GM23338 (cell line): ENCODE results near the gene CNNM2. TPM values are rescaled to one million over a fixed set of nuclear protein-coding genes. Genes with fewer than 3 reads are reported as not detected.
A peak's percentile ranks its signal among the peaks of the same experiment; 100 is the strongest.

Experiments used
- ATAC-seq: fragments of 200-7000 bp; cut with Tn5 transposase; 3 replicates; pipeline ENCODE4 v1.9.1; 2020
- DNase-seq: peaks from one replicate; pipeline ENCODE4 v3.0.0-alpha.2; 2015; ENCODE audit warnings: low spot score
- H2AFZ ChIP-seq: fragments of 200-600 bp; sonication (generic); 2 replicates; pipeline ENCODE4 v1.8.0; 2016; ENCODE audit warnings: antibody characterized with exemption, mild to moderate bottlenecking, moderate library complexity
- H3F3A ChIP-seq: fragments of 200-600 bp; sonication (generic); replicated peaks from 2 replicates; pipeline ENCODE4 v1.8.0; 2017; ENCODE audit warnings: antibody characterized with exemption, mixed run types, low read depth
- H3K27ac ChIP-seq: fragments of 200-600 bp; sonication (generic); 2 replicates; pipeline ENCODE4 v1.6.1; 2016; ENCODE audit warnings: low read depth
- H3K27me3 ChIP-seq: fragments of 200-600 bp; sonication (generic); 2 replicates; pipeline ENCODE4 v1.8.0; 2016; ENCODE audit warnings: mild to moderate bottlenecking, mixed run types, moderate library complexity; ENCODE audit not compliant: insufficient read depth
- H3K36me3 ChIP-seq: fragments of 200-600 bp; sonication (generic); 2 replicates; pipeline ENCODE4 v1.8.0; 2016; ENCODE audit warnings: mild to moderate bottlenecking; ENCODE audit not compliant: insufficient read depth
- H3K4me1 ChIP-seq: fragments of 200-600 bp; sonication (generic); 2 replicates; pipeline ENCODE4 v1.8.0; 2016; ENCODE audit warnings: mild to moderate bottlenecking, moderate library complexity; ENCODE audit not compliant: insufficient read depth
- H3K4me2 ChIP-seq: fragments of 200-600 bp; sonication (generic); 2 replicates; pipeline ENCODE4 v1.7.1; 2017; ENCODE audit warnings: mixed run types
- H3K4me3 ChIP-seq: fragments of 200-600 bp; sonication (generic); 2 replicates; pipeline ENCODE4 v1.6.1; 2016; ENCODE audit warnings: mixed run types
- H3K79me2 ChIP-seq: fragments of 200-600 bp; sonication (generic); replicated peaks from 2 replicates; pipeline ENCODE4 v1.8.0; 2017; ENCODE audit warnings: mild to moderate bottlenecking; ENCODE audit not compliant: insufficient read depth
- H3K9me2 ChIP-seq: fragments of 200-600 bp; sonication (generic); 2 replicates; pipeline ENCODE4 v1.8.0; 2017; ENCODE audit not compliant: insufficient read depth
- H4K20me1 ChIP-seq: fragments of 200-600 bp; sonication (generic); replicated peaks from 2 replicates; pipeline ENCODE4 v1.8.0; 2017; ENCODE audit warnings: mild to moderate bottlenecking; ENCODE audit not compliant: insufficient read depth
- H3K27ac Mint-ChIP-seq: 2 replicates; pipeline ENCODE4 v1.8.0; 2020; ENCODE audit warnings: inconsistent platforms, mild to moderate bottlenecking, moderate library complexity, mixed read lengths
- H3K27me3 Mint-ChIP-seq: 3 replicates; pipeline ENCODE4 v1.8.0; 2022; ENCODE audit warnings: low read depth, mild to moderate bottlenecking, moderate library complexity, mixed read lengths, inconsistent platforms; ENCODE audit not compliant: insufficient read depth, poor library complexity
- H3K36me3 Mint-ChIP-seq: 3 replicates; pipeline ENCODE4 v1.8.0; 2021; ENCODE audit warnings: low read depth, mild to moderate bottlenecking, inconsistent platforms, moderate library complexity, mixed read lengths
- H3K4me1 Mint-ChIP-seq: 3 replicates; pipeline ENCODE4 v1.8.0; 2020; ENCODE audit warnings: mild to moderate bottlenecking, inconsistent platforms, mixed read lengths
- H3K4me3 Mint-ChIP-seq: 3 replicates; pipeline ENCODE4 v1.8.0; 2021; ENCODE audit warnings: moderate library complexity, mild to moderate bottlenecking, inconsistent platforms, mixed read lengths
- H3K9me3 Mint-ChIP-seq: 3 replicates; pipeline ENCODE4 v1.8.0; 2020; ENCODE audit warnings: moderate library complexity, mild to moderate bottlenecking, inconsistent platforms, mixed read lengths
- CREB1 ChIP-seq: fragments of 250-450 bp; sonication (Bioruptor Pico); IDR thresholded peaks from 2 replicates; pipeline ENCODE4 v1.5.0; 2020; ENCODE audit warnings: low read depth, mild to moderate bottlenecking, moderate library complexity
- EZH2 ChIP-seq: fragments of 200-600 bp; sonication (generic); IDR thresholded peaks from one replicate; pipeline ENCODE4 v1.8.0; 2017; ENCODE audit warnings: antibody characterized with exemption, mild to moderate bottlenecking, low read depth; ENCODE audit not compliant: unreplicated experiment
- EZH2phosphoT487 ChIP-seq: fragments of 200-600 bp; sonication (generic); IDR thresholded peaks from one replicate; pipeline ENCODE4 v1.8.1; 2018; ENCODE audit warnings: antibody characterized with exemption; ENCODE audit not compliant: unreplicated experiment
- JUNB ChIP-seq: IDR thresholded peaks from one replicate; pipeline ENCODE4 v1.6.1; 2016; ENCODE audit warnings: antibody characterized with exemption; ENCODE audit not compliant: unreplicated experiment
- NANOG ChIP-seq: IDR thresholded peaks from 2 replicates; pipeline ENCODE4 v1.6.1; 2016; ENCODE audit warnings: antibody characterized with exemption, borderline replicate concordance
- POLR2AphosphoS5 ChIP-seq: IDR thresholded peaks from 2 replicates; pipeline ENCODE4 v1.6.1; 2016; ENCODE audit warnings: antibody characterized with exemption, low read depth
- STAT1 ChIP-seq: IDR thresholded peaks from one replicate; pipeline ENCODE4 v1.6.1; 2016; ENCODE audit warnings: antibody characterized with exemption; ENCODE audit not compliant: unreplicated experiment
- ZNF114 ChIP-seq: fragments of 250-450 bp; sonication (Bioruptor Pico); IDR thresholded peaks from 2 replicates; pipeline ENCODE4 v1.5.0; 2020; ENCODE audit warnings: mild to moderate bottlenecking, moderate library complexity
- ZNF331 ChIP-seq: fragments of 250-450 bp; sonication (Bioruptor Pico); IDR thresholded peaks from 2 replicates; pipeline ENCODE4 v1.5.0; 2020; ENCODE audit warnings: low read depth, mild to moderate bottlenecking, moderate library complexity
- polyA plus RNA-seq: library from polyadenylated mRNA; unstranded; fragments of >200 nt; fragmentation: Nextera tagmentation; extraction: Ambion mirVana; gene quantifications from 2 replicates; pipeline ENCODE4 v1.2.1, GENCODE V29; 2016
- total RNA-seq: library from RNA; depleted of rRNA; stranded (reverse); fragments of >200 nt; shearing (Covaris generic); gene quantifications from 2 replicates; pipeline ENCODE4 v1.2.3, GENCODE V29; 2014
- TF ChIP-seq, protein P1 (sequence below): IDR thresholded peaks from 2 replicates; pipeline ENCODE4 v1.6.1; 2016; ENCODE audit warnings: antibody characterized with exemption
- TF ChIP-seq, protein P2 (sequence below), 2 experiments: fragments of 200-600 bp in 1 of 2; sonication (generic) in 1 of 2; conservative IDR thresholded peaks; 2 replicates each; pipeline versions ENCODE4 v1.5.1 to v1.6.1; 2016 to 2017; ENCODE audit warnings: antibody characterized with exemption in 2 of 2, low read depth in 2 of 2, mild to moderate bottlenecking in 2 of 2, moderate library complexity in 1 of 2
- TF ChIP-seq, protein P3 (sequence below): fragments of 250-450 bp; sonication (Bioruptor Pico); IDR thresholded peaks from 2 replicates; pipeline ENCODE4 v1.5.0; 2020; ENCODE audit warnings: mild to moderate bottlenecking, moderate library complexity
- TF ChIP-seq, protein P4 (sequence below): IDR thresholded peaks from one replicate; pipeline ENCODE4 v1.6.1; 2018; ENCODE audit warnings: antibody characterized with exemption; ENCODE audit not compliant: unreplicated experiment

The CNNM2 gene
- total and polyA plus RNA-seq, 2 experiments from 2014 or later = 4.5 to 31.3 TPM

DNA sequence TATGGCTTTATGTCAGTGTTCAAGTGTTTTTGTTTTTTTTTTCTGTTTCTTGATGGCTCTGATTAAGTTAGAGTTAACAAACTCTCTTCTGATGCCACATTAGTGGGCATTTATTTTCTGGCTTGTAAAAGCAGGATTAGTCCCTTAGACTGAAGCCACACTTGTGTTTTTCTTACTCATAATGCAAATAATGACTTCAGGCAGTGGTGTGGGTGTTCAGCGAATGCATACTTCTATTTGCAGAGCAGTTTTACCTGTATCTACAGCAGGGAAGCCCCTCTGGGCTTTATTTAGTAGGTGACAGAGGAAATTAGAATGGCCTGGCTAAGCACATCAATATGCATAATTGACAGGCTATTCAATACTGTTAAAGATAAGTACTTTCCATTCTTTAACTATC, 79.9 kb downstream of the CNNM2 start:
- Histone ChIP-seq H3K9me2 (no peaks in the 10 kb centered on the region), H2AFZ (no peak overlapping the region), H3K4me2 (no peak overlapping the region), H4K20me1 (no peaks in the 10 kb centered on the region; the same call in 1 of the 2 replicates), H3K4me3 (no peak overlapping the region), H3F3A (no peaks in the 10 kb centered on the region), H3K27ac (0 out of 2 replicates have a peak overlapping the region, but pooled peaks have one; percentile 1), H3K36me3 (no peaks in the 10 kb centered on the region), H3K4me1 (peaks cover 11% of the 10 kb centered on the region; the same call in 1 of the 2 replicates), H3K79me2 (no peaks in the 10 kb centered on the region), H3K27me3 (no peaks in the 10 kb centered on the region)
- Mint-ChIP-seq H3K27ac (no peak overlapping the region), H3K9me3 (peaks cover 15% of the 10 kb centered on the region; the same call in 2 of the 3 replicates), H3K4me3 (no peak overlapping the region), H3K36me3 (no peaks in the 10 kb centered on the region), H3K27me3 (peaks cover 7% of the 10 kb centered on the region), H3K4me1 (peaks cover 13% of the 10 kb centered on the region)
- TF ChIP-seq NANOG (no peak), POLR2AphosphoS5 (no peak), JUNB (no peak), EZH2phosphoT487 (no peak), STAT1 (no peak), CREB1 (CRISPR knock-in tag) (no peak), ZNF331 (no peak), ZNF114 (CRISPR knock-in tag) (no peak), EZH2 (no peak)
- TF ChIP-seq, protein P1, sequence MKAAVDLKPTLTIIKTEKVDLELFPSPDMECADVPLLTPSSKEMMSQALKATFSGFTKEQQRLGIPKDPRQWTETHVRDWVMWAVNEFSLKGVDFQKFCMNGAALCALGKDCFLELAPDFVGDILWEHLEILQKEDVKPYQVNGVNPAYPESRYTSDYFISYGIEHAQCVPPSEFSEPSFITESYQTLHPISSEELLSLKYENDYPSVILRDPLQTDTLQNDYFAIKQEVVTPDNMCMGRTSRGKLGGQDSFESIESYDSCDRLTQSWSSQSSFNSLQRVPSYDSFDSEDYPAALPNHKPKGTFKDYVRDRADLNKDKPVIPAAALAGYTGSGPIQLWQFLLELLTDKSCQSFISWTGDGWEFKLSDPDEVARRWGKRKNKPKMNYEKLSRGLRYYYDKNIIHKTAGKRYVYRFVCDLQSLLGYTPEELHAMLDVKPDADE = no peak
- TF ChIP-seq, protein P2, sequence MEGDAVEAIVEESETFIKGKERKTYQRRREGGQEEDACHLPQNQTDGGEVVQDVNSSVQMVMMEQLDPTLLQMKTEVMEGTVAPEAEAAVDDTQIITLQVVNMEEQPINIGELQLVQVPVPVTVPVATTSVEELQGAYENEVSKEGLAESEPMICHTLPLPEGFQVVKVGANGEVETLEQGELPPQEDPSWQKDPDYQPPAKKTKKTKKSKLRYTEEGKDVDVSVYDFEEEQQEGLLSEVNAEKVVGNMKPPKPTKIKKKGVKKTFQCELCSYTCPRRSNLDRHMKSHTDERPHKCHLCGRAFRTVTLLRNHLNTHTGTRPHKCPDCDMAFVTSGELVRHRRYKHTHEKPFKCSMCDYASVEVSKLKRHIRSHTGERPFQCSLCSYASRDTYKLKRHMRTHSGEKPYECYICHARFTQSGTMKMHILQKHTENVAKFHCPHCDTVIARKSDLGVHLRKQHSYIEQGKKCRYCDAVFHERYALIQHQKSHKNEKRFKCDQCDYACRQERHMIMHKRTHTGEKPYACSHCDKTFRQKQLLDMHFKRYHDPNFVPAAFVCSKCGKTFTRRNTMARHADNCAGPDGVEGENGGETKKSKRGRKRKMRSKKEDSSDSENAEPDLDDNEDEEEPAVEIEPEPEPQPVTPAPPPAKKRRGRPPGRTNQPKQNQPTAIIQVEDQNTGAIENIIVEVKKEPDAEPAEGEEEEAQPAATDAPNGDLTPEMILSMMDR (conservative IDR thresholded peaks at IDR 0.05; ENCODE audit: low read depth in 2 of 2) = no peak
- TF ChIP-seq, protein P3, sequence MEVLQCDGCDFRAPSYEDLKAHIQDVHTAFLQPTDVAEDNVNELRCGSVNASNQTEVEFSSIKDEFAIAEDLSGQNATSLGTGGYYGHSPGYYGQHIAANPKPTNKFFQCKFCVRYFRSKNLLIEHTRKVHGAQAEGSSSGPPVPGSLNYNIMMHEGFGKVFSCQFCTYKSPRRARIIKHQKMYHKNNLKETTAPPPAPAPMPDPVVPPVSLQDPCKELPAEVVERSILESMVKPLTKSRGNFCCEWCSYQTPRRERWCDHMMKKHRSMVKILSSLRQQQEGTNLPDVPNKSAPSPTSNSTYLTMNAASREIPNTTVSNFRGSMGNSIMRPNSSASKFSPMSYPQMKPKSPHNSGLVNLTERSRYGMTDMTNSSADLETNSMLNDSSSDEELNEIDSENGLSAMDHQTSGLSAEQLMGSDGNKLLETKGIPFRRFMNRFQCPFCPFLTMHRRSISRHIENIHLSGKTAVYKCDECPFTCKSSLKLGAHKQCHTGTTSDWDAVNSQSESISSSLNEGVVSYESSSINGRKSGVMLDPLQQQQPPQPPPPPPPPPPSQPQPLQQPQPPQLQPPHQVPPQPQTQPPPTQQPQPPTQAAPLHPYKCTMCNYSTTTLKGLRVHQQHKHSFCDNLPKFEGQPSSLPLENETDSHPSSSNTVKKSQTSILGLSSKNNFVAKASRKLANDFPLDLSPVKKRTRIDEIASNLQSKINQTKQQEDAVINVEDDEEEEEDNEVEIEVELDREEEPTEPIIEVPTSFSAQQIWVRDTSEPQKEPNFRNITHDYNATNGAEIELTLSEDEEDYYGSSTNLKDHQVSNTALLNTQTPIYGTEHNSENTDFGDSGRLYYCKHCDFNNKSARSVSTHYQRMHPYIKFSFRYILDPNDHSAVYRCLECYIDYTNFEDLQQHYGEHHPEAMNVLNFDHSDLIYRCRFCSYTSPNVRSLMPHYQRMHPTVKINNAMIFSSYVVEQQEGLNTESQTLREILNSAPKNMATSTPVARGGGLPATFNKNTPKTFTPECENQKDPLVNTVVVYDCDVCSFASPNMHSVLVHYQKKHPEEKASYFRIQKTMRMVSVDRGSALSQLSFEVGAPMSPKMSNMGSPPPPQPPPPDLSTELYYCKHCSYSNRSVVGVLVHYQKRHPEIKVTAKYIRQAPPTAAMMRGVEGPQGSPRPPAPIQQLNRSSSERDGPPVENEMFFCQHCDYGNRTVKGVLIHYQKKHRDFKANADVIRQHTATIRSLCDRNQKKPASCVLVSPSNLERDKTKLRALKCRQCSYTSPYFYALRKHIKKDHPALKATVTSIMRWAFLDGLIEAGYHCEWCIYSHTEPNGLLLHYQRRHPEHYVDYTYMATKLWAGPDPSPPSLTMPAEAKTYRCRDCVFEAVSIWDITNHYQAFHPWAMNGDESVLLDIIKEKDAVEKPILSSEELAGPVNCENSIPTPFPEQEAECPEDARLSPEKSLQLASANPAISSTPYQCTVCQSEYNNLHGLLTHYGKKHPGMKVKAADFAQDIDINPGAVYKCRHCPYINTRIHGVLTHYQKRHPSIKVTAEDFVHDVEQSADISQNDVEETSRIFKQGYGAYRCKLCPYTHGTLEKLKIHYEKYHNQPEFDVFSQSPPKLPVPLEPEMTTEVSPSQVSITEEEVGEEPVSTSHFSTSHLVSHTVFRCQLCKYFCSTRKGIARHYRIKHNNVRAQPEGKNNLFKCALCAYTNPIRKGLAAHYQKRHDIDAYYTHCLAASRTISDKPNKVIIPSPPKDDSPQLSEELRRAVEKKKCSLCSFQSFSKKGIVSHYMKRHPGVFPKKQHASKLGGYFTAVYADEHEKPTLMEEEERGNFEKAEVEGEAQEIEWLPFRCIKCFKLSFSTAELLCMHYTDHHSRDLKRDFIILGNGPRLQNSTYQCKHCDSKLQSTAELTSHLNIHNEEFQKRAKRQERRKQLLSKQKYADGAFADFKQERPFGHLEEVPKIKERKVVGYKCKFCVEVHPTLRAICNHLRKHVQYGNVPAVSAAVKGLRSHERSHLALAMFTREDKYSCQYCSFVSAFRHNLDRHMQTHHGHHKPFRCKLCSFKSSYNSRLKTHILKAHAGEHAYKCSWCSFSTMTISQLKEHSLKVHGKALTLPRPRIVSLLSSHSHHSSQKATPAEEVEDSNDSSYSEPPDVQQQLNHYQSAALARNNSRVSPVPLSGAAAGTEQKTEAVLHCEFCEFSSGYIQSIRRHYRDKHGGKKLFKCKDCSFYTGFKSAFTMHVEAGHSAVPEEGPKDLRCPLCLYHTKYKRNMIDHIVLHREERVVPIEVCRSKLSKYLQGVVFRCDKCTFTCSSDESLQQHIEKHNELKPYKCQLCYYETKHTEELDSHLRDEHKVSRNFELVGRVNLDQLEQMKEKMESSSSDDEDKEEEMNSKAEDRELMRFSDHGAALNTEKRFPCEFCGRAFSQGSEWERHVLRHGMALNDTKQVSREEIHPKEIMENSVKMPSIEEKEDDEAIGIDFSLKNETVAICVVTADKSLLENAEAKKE (CRISPR knock-in tag) = no peak
- TF ChIP-seq, protein P4, sequence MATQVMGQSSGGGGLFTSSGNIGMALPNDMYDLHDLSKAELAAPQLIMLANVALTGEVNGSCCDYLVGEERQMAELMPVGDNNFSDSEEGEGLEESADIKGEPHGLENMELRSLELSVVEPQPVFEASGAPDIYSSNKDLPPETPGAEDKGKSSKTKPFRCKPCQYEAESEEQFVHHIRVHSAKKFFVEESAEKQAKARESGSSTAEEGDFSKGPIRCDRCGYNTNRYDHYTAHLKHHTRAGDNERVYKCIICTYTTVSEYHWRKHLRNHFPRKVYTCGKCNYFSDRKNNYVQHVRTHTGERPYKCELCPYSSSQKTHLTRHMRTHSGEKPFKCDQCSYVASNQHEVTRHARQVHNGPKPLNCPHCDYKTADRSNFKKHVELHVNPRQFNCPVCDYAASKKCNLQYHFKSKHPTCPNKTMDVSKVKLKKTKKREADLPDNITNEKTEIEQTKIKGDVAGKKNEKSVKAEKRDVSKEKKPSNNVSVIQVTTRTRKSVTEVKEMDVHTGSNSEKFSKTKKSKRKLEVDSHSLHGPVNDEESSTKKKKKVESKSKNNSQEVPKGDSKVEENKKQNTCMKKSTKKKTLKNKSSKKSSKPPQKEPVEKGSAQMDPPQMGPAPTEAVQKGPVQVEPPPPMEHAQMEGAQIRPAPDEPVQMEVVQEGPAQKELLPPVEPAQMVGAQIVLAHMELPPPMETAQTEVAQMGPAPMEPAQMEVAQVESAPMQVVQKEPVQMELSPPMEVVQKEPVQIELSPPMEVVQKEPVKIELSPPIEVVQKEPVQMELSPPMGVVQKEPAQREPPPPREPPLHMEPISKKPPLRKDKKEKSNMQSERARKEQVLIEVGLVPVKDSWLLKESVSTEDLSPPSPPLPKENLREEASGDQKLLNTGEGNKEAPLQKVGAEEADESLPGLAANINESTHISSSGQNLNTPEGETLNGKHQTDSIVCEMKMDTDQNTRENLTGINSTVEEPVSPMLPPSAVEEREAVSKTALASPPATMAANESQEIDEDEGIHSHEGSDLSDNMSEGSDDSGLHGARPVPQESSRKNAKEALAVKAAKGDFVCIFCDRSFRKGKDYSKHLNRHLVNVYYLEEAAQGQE = no peak
- DNase-seq (no peak), ATAC-seq (no peak)
